Fibroblast of the aortic adventitia (primary cell): ENCODE measurements around the gene SNPH. TPM values are rescaled to one million over a fixed set of nuclear protein-coding genes. Genes with fewer than 3 reads are reported as not detected.

Experiments
- DNase-seq: peaks from one replicate; pipeline ENCODE4 v3.0.0-alpha.2; 2010; ENCODE audit warnings: low read depth
- H3K4me3 ChIP-seq: 2 replicates; pipeline ENCODE4 v1.5.1; 2011; ENCODE audit warnings: low read depth, mild to moderate bottlenecking, control low read depth, low read length, moderate library complexity
- total RNA-seq: library from RNA; depleted of rRNA; stranded (reverse); fragments of >200 nt; gene quantifications from 2 replicates; pipeline ENCODE4 v1.2.3, GENCODE V29; 2012; ENCODE audit warnings: low replicate concordance
- TF ChIP-seq, protein P1 (sequence below): IDR thresholded peaks from 2 replicates; pipeline ENCODE4 v1.5.1; 2011; ENCODE audit warnings: mild to moderate bottlenecking, low read length, control low read depth, inconsistent platforms; ENCODE audit not compliant: insufficient read depth

The SNPH gene
- total RNA-seq, 1 donor, result 7.7 TPM

DNA sequence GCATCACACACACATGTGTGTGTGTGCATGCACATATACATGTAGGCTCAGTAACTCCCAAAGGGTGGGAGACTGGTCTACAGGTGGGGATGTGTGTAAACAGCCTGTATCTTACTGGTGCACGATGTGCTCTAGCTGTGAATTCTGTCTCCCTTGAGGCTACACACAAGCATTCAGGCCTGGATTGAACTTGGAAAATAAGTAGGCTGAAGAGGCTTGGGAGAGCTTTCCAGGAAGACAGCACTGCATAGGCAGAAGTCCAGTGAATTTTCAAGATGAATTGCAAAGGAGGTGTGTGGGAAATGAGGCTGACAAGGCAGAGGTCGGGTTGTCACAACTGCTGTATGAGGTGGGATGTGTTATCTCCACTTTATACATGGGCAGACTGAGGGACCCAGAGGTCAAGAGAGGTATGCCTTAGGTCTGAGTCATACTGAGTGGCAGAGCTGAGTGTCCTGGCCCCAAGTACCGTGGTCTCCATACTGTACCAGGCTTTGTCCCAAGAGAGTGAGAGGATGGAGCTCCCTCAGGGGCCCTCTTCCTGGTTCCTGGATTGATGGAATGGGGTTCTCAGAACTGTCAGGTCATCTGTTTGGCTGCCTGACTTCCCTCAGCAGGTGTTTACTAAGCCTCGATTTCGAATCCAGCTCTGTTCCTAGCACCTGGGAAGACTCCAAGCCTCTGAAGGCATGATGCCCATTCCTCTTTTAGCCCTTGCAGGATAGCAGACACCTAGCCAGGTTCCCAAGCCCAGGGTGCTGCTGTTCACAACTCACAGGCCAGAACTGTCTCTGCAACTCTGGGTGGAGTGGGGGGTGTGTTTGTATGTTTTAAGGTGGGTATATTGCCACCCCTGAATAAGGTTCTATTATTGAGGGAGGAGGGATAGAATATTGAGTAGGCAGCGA, 14.4 kb downstream of the SNPH start:
- no peak for DNase-seq

DNA sequence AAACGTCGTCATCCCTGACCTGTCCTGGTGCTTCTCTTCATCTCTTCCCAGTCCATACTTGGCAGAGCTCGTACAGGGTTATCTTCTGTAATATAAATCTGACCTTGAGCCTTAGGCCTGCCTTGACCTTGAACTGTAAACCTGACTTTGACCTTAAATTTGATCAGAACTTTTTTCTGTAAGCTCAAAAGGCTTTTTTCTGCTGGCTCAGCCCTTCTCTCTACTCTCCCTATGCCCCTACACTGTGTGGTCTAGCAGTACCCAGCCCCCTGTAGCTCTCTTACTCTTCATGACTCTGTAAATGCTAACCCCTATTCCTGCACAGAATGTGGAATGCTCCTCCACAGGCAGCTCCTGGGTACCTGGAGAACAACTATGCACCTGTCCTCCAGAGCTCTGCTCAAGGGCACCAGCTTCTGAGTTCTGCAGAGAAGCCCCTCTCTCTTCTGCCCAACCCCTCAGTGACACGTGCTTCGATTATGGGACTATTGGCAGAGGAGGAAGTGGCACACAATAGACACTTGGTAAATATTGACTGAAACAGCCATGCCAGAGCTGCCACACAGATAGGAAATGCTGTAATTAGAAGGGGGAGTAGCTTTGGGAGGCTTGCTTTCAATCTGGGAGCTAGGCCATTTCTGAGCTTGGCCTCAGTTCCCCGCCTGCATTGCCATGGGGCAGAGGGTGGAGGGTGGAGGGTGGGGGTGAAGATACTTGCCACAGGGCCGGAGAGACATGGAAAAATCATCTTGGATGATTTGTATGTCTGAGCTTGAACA, 15.4 kb downstream of the SNPH start:
- TF ChIP-seq, protein P1, sequence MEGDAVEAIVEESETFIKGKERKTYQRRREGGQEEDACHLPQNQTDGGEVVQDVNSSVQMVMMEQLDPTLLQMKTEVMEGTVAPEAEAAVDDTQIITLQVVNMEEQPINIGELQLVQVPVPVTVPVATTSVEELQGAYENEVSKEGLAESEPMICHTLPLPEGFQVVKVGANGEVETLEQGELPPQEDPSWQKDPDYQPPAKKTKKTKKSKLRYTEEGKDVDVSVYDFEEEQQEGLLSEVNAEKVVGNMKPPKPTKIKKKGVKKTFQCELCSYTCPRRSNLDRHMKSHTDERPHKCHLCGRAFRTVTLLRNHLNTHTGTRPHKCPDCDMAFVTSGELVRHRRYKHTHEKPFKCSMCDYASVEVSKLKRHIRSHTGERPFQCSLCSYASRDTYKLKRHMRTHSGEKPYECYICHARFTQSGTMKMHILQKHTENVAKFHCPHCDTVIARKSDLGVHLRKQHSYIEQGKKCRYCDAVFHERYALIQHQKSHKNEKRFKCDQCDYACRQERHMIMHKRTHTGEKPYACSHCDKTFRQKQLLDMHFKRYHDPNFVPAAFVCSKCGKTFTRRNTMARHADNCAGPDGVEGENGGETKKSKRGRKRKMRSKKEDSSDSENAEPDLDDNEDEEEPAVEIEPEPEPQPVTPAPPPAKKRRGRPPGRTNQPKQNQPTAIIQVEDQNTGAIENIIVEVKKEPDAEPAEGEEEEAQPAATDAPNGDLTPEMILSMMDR, result no peak
- no peak overlapping the region for H3K4me3 ChIP-seq
- DNase-seq, result no peak

More for the DNA sequence above, 14.4 kb downstream of the SNPH start:
- H3K4me3 ChIP-seq, result no peak overlapping the region
- TF ChIP-seq, protein P1, result no peak

DNA sequence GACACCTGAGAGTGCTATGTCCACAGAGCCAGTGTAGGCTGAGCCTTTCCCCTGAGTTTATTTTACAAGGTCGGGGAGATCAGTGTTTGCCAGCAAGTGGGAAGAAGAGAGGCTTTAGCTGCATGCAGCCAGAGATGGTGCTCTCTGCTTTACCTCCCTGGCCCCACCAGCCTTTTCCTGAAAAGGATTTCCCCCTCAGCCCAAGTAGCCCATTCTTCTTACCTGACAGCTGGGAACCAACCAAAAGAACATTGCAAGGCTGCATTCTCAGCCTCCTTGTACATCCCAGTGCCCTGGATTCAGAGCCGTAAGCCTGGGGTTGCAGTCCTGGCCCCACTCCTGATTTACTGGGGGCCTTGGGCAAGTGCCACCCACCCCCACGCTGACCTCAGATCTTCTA, 16.9 kb downstream of the SNPH start:
- no peak for DNase-seq
- TF ChIP-seq, protein P1, result no peak
- no peak overlapping the region for H3K4me3 ChIP-seq

DNA sequence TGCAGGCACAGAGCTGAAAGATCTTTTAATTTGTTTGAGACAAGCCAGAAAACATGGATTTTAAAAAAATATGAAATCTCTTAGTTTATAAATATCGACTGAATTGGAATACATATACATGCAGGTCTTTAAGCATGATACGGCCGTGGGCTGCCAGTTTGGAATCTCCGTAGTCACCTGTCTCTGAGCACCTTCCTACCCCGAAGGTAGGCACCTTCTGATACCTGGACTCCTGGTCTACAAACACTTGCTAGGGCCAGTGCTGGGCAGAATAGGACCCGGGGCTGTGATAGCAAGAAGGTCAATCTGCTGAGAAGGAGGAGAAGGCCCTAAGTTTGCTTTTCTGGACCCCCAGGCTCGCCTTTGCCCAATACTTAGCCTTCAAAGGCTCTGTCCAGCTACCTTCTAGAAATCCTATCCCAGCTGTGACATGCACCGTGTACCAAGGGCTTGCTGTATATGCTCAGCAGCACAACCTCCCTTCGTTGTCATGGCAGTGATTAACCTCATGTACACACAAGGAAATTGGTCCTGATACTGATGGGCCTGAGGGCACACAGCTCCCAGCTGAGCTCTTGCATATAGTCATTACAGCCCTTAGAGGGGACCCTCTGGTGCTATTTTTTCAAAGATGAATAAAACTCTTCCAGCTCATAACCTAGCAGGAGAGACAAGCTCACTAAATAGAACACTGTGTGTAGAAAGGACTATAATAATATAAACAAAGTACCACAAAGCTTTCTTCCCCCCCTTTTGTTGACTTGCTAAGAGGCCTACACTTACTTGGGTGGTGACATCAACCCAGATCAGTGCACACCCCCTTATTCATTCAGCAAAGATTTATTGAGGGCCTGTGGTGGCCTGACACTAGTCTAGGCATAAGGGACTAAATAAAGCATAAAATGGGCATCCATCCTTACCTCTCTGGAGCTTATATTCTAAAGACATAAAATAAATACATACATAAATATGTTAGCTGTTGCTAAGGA, 17.7 kb downstream of the SNPH start:
- TF ChIP-seq, protein P1, result no peak
- no peak for DNase-seq
- H3K4me3 ChIP-seq, result no peak overlapping the region

DNA sequence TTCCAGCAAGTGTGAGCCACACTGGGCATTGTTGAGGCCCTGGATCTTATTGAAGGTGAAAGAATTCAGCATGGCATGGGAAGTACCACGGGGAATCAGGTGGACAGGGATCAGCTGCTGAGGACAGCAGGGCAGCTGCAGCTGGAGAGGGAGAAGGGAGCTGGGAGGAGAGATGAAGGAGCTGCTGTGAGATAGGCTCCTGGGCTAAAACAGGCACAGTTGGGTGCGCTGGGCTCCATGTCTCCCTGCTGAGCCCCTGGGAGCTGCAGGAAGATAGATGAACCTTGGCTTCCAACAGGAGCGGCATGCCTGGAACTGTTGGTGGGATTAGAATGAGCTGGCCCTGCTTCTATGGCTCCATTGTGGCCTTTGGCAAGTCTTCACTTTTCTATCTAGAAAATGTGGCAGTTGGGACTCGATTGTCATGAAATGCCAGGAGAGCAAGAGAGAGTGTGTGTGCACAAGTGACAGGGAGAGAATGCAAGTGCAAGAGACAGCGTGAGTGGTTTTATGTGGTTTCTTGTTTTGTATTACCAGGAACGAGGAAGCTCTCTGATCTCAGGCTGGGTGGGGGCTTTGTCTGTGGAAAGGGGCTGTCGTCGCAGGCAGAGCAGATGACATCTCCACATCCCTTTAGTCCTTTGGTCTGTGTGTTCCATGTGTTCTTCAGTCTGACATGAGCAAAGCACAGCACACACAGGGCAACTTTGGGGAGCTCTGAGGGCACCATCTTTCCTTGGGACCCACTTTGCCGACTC, 20.4 kb downstream of the SNPH start:
- no peak for DNase-seq
- no peak overlapping the region for H3K4me3 ChIP-seq
- TF ChIP-seq, protein P1, result no peak
